IPS-NIHi11 (cell line): Measurements from ENCODE around the gene ATP7A.

Source experiments
- DNase-seq: peaks from one replicate; pipeline ENCODE4 v3.0.0; 2012; ENCODE audit warnings: mixed read lengths, low spot score

The ATP7A gene

DNA sequence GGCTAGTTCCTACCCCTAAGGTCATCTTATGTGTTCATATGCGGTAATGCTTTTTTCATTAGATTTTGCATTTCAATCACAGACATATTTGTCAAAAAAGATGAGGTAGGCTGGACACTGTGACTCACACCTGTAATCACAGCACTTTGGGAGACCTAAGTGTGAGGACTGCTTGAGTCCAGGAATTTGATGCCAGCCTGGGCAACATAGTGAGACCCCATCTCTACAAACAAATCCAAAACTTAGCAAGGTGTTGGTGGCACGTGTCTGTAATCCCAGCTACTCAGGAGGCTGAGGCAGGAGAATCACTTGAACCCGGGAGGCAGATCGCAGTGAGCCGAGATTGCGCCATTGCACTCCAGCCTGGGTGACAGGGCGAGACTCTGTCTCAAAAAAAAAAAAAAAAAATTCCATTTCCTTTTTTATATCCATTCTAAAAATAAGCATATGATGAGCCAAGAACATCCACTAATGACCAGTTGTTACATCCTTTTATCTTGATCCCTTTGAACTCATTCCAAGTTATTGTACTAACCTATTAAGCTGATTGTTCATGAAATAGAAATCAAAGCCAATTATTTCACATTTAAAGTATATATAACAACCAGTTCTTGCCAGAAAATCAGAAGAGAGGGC lies 35.5 kb downstream of the ATP7A start:
- no peak for DNase-seq

GRCh38 chrX:77946571-77946970 lies 36.1 kb downstream of the ATP7A start:
- DNase-seq: no peak

DNA sequence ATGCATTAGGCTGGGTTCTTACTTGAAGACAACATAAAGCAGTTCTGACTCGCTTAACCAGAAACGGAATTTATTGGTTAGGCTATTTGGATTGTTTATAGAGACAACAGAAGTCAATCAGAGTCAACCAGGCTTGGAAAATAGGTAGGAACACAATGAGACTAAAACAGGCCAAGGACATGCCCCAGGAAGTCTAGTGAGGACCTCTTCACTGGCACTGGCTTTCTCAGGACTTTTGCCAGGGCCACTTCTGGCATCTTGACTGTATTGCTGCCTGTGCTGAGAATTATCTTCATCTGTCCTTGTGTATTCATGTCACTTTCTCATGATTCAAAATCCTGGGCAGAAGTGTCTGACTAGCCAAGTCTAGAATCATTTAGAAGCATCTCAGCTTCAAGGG lies 39.3 kb downstream of the ATP7A start:
- no peak for DNase-seq

DNA sequence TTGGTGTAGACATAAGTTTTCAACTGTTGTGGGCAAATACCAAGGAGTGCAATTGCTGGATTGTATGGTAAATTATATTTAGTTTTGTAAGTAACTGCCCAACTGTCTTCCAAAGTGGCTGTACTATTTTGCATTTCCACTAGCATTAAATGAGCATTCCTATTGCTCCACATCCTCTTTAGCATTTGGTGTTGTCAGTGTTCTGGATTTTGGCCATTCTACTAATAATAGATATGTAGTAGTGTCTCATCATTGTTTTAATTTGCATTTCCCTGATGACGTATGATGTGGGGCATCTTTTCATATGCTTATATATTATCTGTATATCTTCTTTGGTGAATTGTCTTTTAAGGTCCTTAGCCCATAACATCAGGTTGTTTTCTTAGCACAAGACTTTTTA lies 41.7 kb downstream of the ATP7A start:
- no peak for DNase-seq

DNA sequence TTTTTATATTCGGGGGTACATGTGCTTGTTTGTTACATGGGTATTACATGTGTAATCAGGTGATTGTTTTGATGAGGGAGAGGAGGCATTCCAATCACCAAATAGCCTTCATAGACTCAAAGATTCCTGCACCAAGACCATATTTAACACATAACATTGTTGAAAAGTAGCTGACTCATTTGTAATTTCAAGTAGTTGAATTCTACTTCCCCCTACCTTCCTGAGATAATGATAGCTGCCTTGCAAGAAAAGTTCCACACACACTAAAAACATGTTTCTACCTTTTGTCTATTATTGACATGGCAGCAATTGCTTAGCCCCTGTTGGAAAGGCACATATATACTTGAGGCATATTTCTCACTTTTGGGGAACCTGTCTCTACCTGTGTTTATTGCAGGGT lies 42.8 kb downstream of the ATP7A start:
- DNase-seq: no peak

- DNase-seq: no peak
Observed at GRCh38 chrX:77953708-77954107, 43.2 kb downstream of the ATP7A start.

- DNase-seq: no peak
Observed at GRCh38 chrX:77960567-77960966, 50.1 kb downstream of the ATP7A start.

GRCh38 chrX:77961063-77961462 lies 50.6 kb downstream of the ATP7A start:
- no peak for DNase-seq

DNA sequence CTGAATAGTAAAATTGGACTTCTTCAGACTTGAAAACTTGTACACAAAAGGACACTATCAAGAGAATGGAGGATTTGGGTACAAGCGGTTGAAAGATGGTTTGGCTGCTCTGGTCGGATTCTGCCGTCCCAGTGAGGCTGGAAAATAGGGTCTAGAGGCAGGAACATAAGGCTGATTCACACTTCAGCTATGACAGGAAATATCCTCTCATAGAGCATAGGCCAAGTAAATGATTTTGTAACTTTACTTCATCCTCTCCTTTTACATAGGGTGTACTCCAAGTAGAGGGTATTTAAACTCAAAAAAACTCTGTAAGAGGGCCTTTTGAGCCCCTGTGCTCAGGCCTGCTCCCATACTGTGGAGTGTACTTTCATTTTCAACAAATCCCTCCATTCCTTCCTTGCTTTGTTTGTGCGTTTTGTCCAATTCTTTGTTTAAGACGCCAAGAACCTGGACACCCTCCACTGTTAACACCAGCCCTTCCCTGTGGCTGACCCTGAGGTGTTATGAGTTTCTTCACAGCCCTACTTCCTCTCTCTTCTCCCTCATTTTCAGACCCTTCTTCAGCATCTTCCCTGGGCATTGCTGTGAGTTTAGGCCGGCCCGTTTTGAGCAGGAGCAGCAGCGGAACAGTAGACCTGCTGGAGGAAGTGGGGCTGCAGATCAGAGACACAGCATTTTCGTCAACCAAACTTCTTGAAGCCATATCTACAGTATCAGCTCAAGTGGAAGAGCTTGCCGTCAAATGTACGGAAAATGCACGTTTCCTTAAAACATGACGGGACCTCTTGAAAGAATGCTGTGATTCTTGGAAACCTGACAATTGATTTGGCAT lies 51.8 kb downstream of the ATP7A start:
- no peak for DNase-seq

DNA sequence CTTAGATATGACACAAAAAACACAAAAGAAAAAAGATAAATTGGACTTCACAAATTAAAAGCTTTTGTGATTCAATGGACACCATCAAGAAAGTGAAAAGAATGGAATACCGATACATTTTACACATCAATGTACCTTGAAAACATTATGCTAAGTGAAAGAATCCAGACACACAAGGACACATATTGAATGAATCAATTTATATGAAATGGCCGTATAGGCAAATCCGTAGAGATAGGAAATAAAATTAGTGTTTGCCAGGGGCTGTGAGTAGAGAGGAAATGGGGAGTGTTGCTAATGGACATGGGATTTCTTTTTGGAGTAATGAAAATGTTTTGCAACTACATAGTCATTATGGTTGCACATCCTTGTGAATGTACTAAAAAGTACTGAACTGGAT lies 55.9 kb downstream of the ATP7A start:
- no peak for DNase-seq

GRCh38 chrX:77967631-77968030 lies 57.1 kb downstream of the ATP7A start:
- DNase-seq: no peak

DNA sequence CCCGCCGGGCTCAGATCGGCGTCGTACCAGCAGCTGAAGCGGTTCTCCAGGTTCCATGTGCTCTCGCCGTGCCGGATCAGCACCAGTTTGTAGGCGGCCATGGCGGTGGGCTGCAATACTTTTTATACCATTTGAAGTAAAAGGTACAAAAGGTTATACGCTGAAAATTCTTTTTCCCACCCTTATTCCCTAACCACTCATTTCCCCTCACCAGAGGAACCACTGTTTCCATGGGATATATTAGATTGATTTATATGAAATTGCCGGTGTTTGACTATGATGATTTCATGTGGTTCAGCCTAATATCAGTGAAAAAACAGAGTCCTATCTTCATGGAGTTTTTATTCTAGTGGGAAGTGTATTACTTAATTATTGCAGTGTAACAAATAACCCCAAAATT lies 59.0 kb downstream of the ATP7A start, which contains the start of gene PGAM4:
TSS of gene PGAM4 (minus strand) at position 101 of the 400 bp plus-strand sequence. CDS start at position 101, 0 bp downstream.
- no peak for DNase-seq

- DNase-seq: no peak
Observed at GRCh38 chrX:77975755-77976154, 65.3 kb downstream of the ATP7A start.

DNA sequence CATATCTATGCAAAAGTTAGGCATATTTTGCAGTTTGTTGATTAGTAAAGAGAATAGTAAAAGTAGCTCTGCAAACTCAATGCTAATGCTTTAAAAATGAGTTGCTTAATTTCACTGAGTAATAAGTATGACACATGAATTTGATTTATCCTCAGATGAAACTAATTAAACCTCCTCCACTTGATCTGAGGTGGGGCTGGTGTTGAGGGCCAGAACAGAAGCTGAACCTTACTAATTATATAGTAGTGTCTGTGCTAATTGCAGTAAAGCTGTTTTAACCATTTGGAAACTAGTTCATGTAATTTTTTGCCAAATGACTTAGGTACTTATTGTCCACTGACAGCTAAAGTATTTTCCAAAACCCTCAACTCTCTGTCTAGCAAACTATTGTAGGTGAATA lies 66.6 kb downstream of the ATP7A start:
- DNase-seq: no peak

DNA sequence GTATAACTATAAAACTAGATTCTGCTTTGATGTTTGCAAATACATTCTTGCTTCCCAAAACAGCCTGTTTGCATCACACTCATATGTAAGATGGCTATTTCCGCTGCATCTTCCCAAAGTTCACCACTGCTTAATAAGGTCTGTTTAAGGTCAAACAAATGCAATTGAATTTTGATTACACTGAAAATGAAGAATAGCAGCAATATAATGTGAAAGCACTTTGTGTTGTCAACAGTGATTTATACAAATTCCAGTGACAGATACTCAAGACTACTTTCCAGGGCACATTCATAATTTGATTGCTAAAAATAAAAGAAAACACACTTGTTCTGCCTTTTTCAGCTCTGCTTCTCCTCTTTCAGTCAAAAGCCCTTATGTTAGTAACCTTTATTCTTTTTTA lies 67.0 kb downstream of the ATP7A start:
- no peak for DNase-seq

GRCh38 chrX:77979870-77980269 lies 69.4 kb downstream of the ATP7A start:
- no peak for DNase-seq

GRCh38 chrX:78011846-78012245 lies 101.4 kb downstream of the ATP7A start:
- no peak for DNase-seq

GRCh38 chrX:78019586-78020483 lies 109.3 kb downstream of the ATP7A start:
- no peak for DNase-seq

DNA sequence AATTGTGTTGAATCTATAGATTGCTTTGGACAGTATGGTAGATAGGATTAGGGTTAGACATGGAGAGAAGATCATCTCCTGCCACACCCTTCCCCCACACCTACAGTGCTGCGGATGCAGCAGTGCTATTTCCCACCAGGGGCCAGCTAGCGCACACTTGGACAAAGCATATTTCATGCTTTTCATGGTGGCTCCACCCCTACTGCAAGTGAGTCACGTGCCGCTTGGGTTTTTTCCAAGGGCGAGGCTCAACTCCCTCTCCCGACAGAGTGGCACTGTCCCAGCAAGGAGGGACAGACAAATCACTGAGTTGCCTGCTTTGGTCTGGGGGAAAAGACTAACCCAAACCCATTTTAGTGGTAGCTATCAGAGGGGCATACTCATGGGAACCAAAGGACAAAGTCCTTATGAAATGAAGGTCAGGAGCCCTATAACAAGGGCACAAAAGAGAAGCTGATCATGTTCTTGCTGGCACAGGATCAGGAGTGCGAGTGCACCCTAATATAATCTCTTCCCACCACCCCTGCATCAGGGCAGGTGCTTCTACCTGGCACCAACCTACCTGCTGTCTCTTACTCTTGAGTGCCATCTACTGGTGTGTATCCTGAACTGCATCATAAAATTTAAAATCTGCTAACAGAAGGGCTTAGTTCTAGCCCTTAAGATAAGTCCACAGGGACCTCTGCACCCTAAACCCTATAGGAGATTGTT lies 114.0 kb downstream of the ATP7A start:
- peak; percentile 56 for DNase-seq

GRCh38 chrX:78027798-78028197 lies 117.3 kb downstream of the ATP7A start:
- DNase-seq: no peak

DNA sequence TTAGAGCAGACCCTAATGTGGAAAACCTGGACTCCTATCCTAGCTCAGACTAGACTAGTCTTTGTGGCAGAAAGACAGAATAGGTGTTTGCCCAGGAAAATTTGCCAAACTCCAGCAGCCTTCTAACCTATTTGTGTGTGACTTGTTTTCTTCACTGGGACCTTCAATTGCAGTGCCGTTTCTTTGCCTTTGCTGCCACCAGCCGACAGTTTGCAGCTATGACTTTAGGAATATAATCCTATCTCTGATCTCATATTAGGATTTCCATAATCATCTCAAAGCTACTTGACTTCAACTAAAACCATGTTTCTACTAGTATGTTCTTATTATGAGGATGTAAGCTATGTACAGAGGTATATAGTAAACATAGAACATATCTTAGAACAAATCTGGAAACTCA lies 119.2 kb downstream of the ATP7A start:
- DNase-seq: no peak

GRCh38 chrX:78035061-78035460 lies 124.6 kb downstream of the ATP7A start:
- no peak for DNase-seq
